ENCODE measurements around the gene LDAH. TPM values are rescaled to one million over a fixed set of nuclear protein-coding genes. Genes with fewer than 3 reads are reported as not detected.
A peak's percentile ranks its signal among the peaks of the same experiment; 100 is the strongest.

LDAH gene
- total and polyA plus RNA-seq, 2 donors (not counting 1 experiment from before 2014, with no cell fraction given), result 9.0 to 31.3 TPM

- H3K27ac Mint-ChIP-seq, result no peak overlapping the region
- WGBS (ENCODE audit: insufficient coverage), result 89% methylated on average over 9 of the region's 13 CpGs
- no peak for TF ChIP-seq EZH2 (IDR thresholded peaks at IDR 0.05; ENCODE audit: borderline replicate concordance, insufficient read depth, low read depth, low read length, poor library complexity, severe bottlenecking)
- TF ChIP-seq, protein P1, sequence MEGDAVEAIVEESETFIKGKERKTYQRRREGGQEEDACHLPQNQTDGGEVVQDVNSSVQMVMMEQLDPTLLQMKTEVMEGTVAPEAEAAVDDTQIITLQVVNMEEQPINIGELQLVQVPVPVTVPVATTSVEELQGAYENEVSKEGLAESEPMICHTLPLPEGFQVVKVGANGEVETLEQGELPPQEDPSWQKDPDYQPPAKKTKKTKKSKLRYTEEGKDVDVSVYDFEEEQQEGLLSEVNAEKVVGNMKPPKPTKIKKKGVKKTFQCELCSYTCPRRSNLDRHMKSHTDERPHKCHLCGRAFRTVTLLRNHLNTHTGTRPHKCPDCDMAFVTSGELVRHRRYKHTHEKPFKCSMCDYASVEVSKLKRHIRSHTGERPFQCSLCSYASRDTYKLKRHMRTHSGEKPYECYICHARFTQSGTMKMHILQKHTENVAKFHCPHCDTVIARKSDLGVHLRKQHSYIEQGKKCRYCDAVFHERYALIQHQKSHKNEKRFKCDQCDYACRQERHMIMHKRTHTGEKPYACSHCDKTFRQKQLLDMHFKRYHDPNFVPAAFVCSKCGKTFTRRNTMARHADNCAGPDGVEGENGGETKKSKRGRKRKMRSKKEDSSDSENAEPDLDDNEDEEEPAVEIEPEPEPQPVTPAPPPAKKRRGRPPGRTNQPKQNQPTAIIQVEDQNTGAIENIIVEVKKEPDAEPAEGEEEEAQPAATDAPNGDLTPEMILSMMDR (IDR thresholded peaks at IDR 0.05), result no peak
- intact Hi-C loops (cut with micrococcal nuclease), result no loop called here
- DNase-seq (no peak), ATAC-seq (ENCODE audit: low read depth) (no peak)
- H3K4me3 Mint-ChIP-seq, result no peak overlapping the region
- no peaks in the 10 kb centered on the region for H3K27me3 ChIP-seq (replicated peaks in 1 of 4; ENCODE audit: control extremely low read depth in 1 of 4, control insufficient read depth in 3 of 4, insufficient read depth in 4 of 4, low read length in 3 of 4)
- POLR2A ChIA-PET, result no interaction called here
- peaks cover 11% of the 10 kb centered on the region for H3K4me1 Mint-ChIP-seq
- H4K20me1 ChIP-seq (ENCODE audit: control insufficient read depth, insufficient read depth, low read length, poor library complexity, severe bottlenecking), result peaks cover 11% of the 10 kb centered on the region
- H3K79me2 ChIP-seq (ENCODE audit: control insufficient read depth, insufficient read depth, low read length), result peaks cover 12% of the 10 kb centered on the region
- H3K4me2 ChIP-seq (replicated peaks; ENCODE audit: low read depth, low read length, poor library complexity, severe bottlenecking), result no peak overlapping the region
- no peaks in the 10 kb centered on the region for H3K9me3 ChIP-seq (ENCODE audit: control extremely low read depth in 1 of 3, control insufficient read depth in 2 of 3, insufficient read depth in 1 of 3, low read length in 2 of 3)
- no peak overlapping the region for H3K4me3 ChIP-seq (ENCODE audit: control extremely low read depth in 1 of 5, extremely low read depth in 1 of 5, insufficient read depth in 1 of 5, low read depth in 2 of 5, low read length in 4 of 5)
- H3K4me1 ChIP-seq (ENCODE audit: control insufficient read depth in 2 of 2, insufficient read depth in 2 of 2, low read length in 2 of 2), result peaks cover 0 to 3% of the 10 kb centered on the region in 2 donors
- H3K27ac ChIP-seq (ENCODE audit: low read length in 2 of 2), result no peak overlapping the region
- no peak overlapping the region for H3K9ac ChIP-seq (ENCODE audit: low read length)
- H3K9me3 Mint-ChIP-seq (ENCODE audit: insufficient read depth), result no peaks in the 10 kb centered on the region
- no peak overlapping the region for H2AFZ ChIP-seq (ENCODE audit: insufficient read depth, low read depth, low read length, poor library complexity, severe bottlenecking)
- CTCF ChIA-PET, result interaction anchor here (3.7 to 5.6 kb wide), 2 partner anchors 193 to 197 kb away, joined by 35 to 44 read pairs; no protein-coding TSS in a partner anchor
- no peaks in the 10 kb centered on the region for H3K27me3 Mint-ChIP-seq
- peaks cover 0 to 54% of the 10 kb centered on the region in 2 experiments for H3K36me3 ChIP-seq (replicated peaks in 1 of 2; ENCODE audit: control extremely low read depth in 1 of 2, control insufficient read depth in 1 of 2, extremely low read depth in 1 of 2, insufficient read depth in 2 of 2, low read length in 1 of 2)
Measured at GRCh38 chr2:20637147-20637546, 185.8 kb downstream of the LDAH start.

DNA sequence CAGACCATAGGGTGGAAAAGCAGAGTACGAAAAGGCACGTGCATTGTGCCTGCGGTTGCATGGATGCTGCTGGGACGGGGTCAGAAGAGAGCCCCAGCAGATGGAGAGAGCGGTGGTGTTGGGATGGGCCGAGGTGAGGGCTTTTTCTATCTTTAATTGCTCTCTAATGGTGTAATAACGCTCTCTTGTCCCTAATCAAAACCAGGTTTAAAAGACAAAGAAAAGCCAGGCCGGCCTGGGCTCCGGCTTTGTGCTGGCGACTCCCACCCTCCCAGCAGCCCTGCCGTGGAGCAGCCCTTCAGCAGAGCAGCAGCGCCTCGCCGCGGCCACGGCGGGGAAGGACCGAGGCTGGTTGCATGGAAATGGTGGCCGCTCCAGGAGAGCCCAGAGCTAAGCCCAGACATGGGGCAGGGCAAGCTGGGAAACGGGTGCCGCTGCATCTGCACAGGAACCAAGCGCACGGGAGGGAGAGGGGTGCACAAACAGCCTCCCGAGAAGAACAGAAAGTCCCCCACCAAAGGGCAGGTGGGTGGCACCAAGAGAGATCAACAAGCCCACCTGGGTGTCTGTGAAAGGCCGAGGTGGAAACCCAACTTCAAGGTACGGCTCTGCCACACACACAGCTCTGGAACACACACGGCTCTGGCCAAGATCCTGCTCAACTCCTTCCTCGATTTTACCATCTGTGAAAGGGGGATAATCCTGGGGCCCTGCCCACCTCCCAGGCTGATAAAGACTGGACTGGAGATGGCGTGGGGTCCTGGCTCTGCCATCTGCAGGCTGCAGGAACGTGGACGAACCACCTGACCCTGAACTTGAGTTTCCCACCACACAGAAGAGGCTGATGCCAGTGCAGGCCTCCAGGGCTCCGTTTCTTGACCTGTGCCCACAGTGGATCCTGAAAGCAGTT is 187.0 kb downstream of the LDAH start:
- TF ChIP-seq EZH2 (IDR thresholded peaks at IDR 0.05; ENCODE audit: borderline replicate concordance, insufficient read depth, low read depth, low read length, poor library complexity, severe bottlenecking), result no peak
- TF ChIP-seq, protein P1 (IDR thresholded peaks at IDR 0.05), result peak; percentile 77
- DNase-seq (peak; percentile 68), ATAC-seq (ENCODE audit: low read depth) (peak; percentile 86)
- Histone ChIP-seq H3K27me3 (replicated peaks in 1 of 4; ENCODE audit: control extremely low read depth in 1 of 4, control insufficient read depth in 3 of 4, insufficient read depth in 4 of 4, low read length in 3 of 4) (no peaks in the 10 kb centered on the region), H3K27ac (ENCODE audit: low read length in 2 of 2) (no peak overlapping the region), H3K9me3 (ENCODE audit: control extremely low read depth in 1 of 3, control insufficient read depth in 2 of 3, insufficient read depth in 1 of 3, low read length in 2 of 3) (no peaks in the 10 kb centered on the region), H3K4me3 (ENCODE audit: control extremely low read depth in 1 of 5, extremely low read depth in 1 of 5, insufficient read depth in 1 of 5, low read depth in 2 of 5, low read length in 4 of 5) (no peak overlapping the region), H2AFZ (ENCODE audit: insufficient read depth, low read depth, low read length, poor library complexity, severe bottlenecking) (no peak overlapping the region), H3K4me1 (ENCODE audit: control insufficient read depth in 2 of 2, insufficient read depth in 2 of 2, low read length in 2 of 2) (peaks cover 0 to 2% of the 10 kb centered on the region in 2 donors), H3K9ac (ENCODE audit: low read length) (no peak overlapping the region), H3K36me3 (replicated peaks in 1 of 2; ENCODE audit: control extremely low read depth in 1 of 2, control insufficient read depth in 1 of 2, extremely low read depth in 1 of 2, insufficient read depth in 2 of 2, low read length in 1 of 2) (peaks cover 0 to 42% of the 10 kb centered on the region in 2 experiments), H4K20me1 (ENCODE audit: control insufficient read depth, insufficient read depth, low read length, poor library complexity, severe bottlenecking) (peaks cover 5% of the 10 kb centered on the region), H3K4me2 (replicated peaks; ENCODE audit: low read depth, low read length, poor library complexity, severe bottlenecking) (no peak overlapping the region), H3K79me2 (ENCODE audit: control insufficient read depth, insufficient read depth, low read length) (peaks cover 6% of the 10 kb centered on the region)
- Mint-ChIP-seq H3K4me1 (peaks cover 11% of the 10 kb centered on the region), H3K4me3 (no peak overlapping the region), H3K27me3 (no peaks in the 10 kb centered on the region), H3K27ac (no peak overlapping the region), H3K9me3 (ENCODE audit: insufficient read depth) (no peaks in the 10 kb centered on the region)
- 55% methylated on average over 25 of the region's 32 CpGs for WGBS (ENCODE audit: insufficient coverage)
- ChIA-PET CTCF (interaction anchor here (0.5 to 5.6 kb wide), 12 partner anchors 12 to 894 kb away, joined by 3 to 50 read pairs (median 6); partner anchors contain the start of gene RHOB), POLR2A (no interaction called here)
- intact Hi-C loops (cut with micrococcal nuclease), result loop anchor here (1.0 kb wide), 1 partner anchor 193 kb away; no protein-coding TSS in a partner anchor
